ENCODE measurements around the gene RFK. TPM values are rescaled to one million over a fixed set of nuclear protein-coding genes. Genes with fewer than 3 reads are reported as not detected.
A peak's percentile ranks its signal among the peaks of the same experiment; 100 is the strongest.

Gene RFK
- total RNA-seq, 1 donor from 2014 or later, result 76.0 TPM

DNA sequence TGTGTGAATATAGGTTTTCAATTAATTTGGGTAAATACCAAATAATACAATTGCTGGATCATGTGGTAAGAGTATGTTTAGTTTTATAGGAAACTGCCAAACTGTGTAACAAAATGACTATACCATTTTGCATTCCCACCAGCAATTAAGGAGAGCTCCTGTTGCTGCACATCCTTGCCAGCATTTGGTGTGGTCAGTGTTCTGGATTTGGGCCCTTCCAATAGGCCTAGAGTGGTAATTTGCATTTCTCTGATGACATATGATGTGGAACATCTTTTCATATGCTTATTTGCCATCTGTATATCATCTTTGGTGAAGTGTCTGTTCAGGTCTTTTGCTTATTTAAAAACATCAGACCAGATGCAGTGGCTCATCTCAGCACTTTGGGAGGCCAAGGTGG, 11.6 kb upstream of the RFK start:
- DNase-seq, result no peak

DNA sequence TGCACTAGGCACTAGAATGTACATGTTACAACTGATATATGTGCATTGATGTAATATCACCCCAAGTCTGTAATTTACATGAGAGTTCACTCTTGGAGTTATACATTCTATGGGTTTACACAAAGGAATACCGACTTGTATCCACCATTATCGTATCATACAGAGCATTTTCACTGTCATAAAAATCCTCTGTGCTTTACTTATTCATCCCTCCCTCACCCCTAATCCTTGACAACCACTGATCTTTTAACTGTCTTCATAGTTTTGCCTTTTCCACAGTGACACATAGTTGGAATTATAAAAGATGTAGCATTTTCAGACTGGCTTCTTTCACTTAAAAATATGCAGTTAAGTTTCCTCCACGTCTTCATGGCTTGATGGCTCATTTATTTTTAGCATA, 11.1 kb upstream of the RFK start:
- no peak for DNase-seq

DNA sequence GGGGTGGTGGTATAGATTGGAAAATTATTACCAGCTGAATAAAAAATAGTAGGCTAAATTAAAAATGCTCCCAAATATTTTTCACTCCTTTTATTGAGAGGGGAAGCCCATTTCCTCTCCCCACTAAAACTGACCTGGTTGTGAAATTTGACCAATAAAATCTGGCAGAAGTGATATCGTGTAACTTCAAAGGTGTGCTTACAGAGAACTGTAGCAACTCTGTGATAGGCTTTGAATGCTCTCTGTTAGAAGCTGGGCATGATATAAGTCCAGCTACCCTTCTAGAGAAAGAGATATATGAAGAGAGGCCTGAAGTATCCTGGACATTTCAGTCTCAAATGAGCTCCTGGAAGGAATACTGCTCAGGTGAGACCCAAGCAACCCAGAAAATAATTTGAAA, 10.2 kb upstream of the RFK start:
- DNase-seq, result no peak

DNA sequence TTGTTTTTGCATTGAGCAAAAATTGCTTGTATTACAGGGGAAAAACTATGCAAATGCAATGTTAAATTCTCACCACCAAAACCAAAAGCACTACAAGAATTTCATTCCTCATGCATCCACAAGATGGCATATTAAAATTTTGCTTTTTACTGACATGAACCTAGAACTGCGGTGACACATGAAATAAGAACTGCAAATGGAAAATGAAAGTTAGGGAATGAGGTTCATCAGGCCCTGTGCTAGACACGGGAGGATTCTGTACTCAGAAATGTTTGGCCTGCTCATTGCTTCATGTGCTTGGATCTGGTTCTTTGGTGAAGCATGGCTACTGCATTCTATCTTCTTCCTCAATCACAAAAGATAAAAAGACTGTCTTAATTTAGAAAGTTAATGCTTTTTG, 9.1 kb upstream of the RFK start:
- DNase-seq, result no peak

DNA sequence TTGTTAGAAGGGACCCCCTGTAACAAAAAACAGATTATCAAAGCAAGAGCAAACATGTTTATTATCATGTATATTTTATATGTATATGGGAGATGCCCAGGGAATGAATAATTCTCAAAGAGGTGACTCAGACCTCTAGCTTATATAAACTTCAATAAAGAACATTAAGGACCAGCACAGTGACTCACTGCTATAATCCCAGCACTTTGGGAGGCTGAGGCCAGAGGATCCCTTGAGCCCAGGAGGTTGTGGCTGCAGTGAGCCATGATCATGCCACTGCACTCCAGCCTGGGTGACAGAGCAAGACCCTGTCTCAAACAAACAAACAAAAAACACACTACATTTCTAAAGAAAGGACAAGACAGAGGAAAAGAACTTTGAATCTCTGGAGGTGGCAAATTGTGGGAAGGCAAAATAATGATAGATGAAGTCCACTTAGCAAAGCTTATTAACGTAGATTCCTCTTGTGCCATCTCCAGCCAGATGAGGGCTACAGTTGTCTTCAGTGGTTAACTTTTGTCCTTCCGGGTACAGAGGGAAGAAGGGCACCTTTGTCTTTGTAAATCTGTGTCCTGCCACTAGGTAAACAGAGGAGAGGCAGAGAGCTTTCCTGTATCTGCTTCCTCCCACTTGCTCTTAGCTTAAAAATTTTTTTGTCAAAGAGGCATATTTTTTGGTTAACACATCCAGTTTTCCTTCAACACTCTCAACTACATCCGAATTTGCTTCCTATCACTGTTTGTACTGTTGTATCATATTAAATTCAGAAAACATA, 7.5 kb upstream of the RFK start:
- DNase-seq, result no peak

GRCh38 chr9:76401176-76401575, 7.0 kb upstream of the RFK start:
- DNase-seq, result no peak

DNA sequence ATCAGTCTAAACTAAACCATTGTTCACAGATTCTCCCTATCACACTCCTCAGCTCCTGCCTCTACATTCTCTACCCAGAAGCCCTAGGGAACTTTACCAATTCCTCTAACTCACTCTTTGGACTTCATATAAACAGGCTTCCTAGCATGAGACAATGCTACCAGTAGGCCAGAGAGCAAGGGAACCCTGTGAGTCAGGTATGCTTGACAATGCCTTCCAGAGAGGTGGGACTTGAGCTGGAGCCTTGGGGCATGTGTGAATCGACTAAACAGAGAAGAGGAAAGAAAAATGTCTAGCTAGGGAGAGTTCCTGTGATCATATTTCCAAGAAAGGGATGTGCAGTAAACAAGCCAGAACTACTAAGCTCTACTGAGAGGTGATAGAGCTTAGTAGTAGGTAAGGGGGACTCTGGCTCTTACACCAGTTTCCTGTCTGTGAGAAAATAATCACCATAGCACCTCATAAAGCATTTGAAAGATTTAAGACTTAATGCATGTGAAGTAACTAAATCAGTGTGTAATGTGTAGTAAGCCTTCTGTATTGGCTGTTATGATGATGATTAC, 6.4 kb upstream of the RFK start:
- no peak for DNase-seq

DNA sequence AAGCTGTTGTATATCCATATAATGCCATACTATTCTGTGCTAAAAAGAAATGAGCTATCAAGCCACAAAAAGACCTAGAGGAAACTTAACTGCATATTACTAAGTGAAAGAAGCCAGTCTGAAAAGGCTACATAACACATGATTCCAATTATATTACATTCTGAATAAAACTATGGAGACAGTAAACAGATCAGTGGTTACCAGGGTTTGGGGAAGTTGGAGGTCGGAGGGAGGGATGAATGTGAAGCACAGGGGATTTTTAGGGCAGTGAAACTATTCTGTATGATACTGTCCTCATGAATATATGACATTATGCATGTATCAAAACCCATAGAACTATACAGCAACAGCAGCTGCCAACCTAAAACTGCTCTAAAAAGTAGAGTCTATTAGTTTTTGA, 5.6 kb upstream of the RFK start:
- DNase-seq, result no peak

GRCh38 chr9:76396597-76396996, 2.4 kb upstream of the RFK start:
- DNase-seq, result no peak

- DNase-seq, result no peak
Measured at GRCh38 chr9:76396144-76396543, 1.9 kb upstream of the RFK start.

DNA sequence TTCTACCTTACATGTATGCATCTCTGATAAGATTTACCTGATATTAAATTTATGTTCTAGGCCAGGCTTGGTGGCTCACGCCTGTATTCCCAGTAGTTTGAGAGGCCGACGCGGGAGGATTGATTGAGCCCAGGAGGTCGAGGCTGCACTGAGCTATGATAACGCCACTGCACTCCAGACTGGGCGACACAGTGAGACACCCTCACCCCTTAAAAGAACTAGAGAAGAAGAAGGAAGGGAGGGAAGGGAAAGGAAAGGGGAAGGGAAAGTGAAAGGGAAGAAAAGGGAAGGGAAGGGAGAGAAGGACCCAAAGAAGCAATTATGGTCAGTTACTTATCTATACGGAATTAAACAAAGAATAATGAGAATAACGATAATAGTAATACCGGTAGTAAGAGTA, 1.2 kb upstream of the RFK start:
- no peak for DNase-seq

DNA sequence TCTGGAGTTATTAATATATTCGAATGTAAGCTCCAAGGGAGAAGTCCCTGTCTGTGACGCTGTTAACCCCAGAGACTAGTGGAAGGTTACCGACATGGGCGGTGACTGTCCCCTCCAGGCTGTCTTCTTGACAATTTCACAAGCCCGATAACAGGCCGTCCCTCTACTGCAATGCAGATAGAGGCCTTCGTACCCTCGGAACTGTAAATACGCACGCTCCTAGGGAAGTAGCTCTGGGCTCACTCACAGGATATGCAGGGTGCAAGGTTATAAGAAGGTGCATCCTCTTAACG, 680 bp upstream of the RFK start:
- peak; percentile 68 for DNase-seq

GRCh38 chr9:76390656-76391055, 3.6 kb downstream of the RFK start:
- no peak for DNase-seq

DNA sequence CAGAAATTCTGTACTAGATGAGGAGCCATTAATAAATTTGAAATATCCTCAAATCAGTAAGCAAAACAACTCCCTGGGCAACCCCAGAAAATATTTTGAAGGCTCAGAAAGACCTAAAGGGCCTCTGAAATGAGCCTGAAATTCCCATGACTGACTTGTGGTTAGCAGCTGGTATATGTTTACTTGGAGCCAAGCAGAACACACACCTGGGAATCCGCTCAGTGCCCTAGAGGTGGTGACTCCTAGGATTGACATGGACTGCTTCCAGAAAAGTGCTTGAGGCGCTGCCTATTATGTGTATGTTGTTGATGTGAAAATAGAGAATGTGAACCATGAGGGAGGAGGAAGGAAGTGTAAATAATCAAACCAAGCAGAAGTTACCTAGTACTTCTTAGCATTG, 14.7 kb downstream of the RFK start:
- no peak for DNase-seq

- no peak for DNase-seq
Measured at GRCh38 chr9:76378367-76379073, 15.7 kb downstream of the RFK start.

- DNase-seq, result no peak
Measured at GRCh38 chr9:76377791-76378190, 16.4 kb downstream of the RFK start.

GRCh38 chr9:76374783-76375559, 19.3 kb downstream of the RFK start:
- DNase-seq, result no peak

- no peak for DNase-seq
Measured at GRCh38 chr9:76373784-76374474, 20.3 kb downstream of the RFK start.

GRCh38 chr9:76373173-76373783, 20.9 kb downstream of the RFK start:
- DNase-seq, result no peak

DNA sequence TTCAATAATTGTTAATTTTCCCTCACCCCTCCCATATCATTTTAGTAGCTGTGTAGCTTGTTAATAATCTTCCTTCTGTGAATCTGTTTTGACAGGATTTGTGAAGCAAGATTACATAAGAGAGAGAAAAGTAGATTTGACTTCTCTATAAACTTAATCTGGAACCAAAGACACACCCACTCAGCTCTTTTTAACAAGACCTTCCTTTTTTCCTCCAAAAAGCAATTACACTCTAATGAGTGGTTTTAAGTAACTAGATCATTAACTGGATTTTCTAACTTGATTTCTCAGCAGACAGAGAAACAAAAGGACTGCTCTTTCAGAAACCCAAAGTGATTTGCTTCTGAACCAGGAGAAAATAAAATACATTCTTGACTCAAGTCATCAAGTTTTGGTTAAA, 21.9 kb downstream of the RFK start:
- no peak for DNase-seq

- no peak for DNase-seq
Measured at GRCh38 chr9:76371901-76372300, 22.3 kb downstream of the RFK start.

DNA sequence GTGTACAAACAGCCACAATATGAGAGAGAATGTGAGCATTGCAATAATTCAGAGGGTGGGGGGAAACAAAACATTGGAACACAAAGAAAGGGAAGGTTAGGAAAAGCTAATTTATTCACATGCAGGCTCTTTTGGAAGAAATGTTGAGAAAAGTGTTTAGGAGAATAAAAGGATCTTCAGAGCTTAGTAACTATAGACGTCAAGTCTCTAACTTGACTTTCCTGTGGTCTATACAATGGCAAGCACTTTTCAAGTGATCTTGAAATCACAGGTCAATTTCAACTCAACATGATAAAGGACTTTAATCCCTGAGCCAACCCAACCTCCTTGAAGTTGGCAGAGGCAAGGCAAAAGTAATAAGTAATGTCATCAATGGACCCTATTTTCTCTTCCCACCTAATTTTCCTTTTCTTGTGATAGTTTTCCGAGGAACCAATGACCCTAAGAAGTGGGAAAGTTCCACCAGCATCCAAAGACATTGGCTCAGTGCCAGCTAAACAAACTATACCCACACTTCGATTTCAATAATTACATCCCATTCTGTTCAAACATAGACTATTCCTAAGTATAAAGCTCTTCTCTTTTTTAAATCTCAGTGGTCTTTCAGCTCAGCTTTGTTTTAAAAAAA, 23.7 kb downstream of the RFK start:
- DNase-seq, result no peak
